Stimulated activated CD4-positive, alpha-beta T cell treated with anti-CD3 and anti-CD28 coated beads, TNF-alpha, amount 100 ng/mL, for 24 hours (primary cell): ENCODE measurements around the gene CRLF1.

Source experiments
- DNase-seq, 3 experiments: peaks; one replicate each; pipeline ENCODE4 v3.0.0-alpha.2; 2020; ENCODE audit warnings: low read depth in 3 of 3

Gene CRLF1

GRCh38 chr19:18606281-18607225, at the start of gene CRLF1:
TSS of gene CRLF1 (minus strand) at chr19:18606799. CDS start at chr19:18606656, 143 bp downstream.
- no peak for DNase-seq

- no peak for DNase-seq
These were observed 48.7 kb upstream of the CRLF1 start for GRCh38 chr19:18655173-18655844.

GRCh38 chr19:18654469-18654868, 47.9 kb upstream of the CRLF1 start:
- no peak for DNase-seq

GRCh38 chr19:18653853-18654252, 47.3 kb upstream of the CRLF1 start:
- no peak for DNase-seq

GRCh38 chr19:18651733-18652132, 45.1 kb upstream of the CRLF1 start:
- DNase-seq = no peak

GRCh38 chr19:18651300-18651699, 44.7 kb upstream of the CRLF1 start:
- DNase-seq = no peak

GRCh38 chr19:18650468-18651041, 44.0 kb upstream of the CRLF1 start:
- DNase-seq = no peak

- no peak for DNase-seq
These were observed 43.4 kb upstream of the CRLF1 start for GRCh38 chr19:18650021-18650390.

- no peak for DNase-seq
These were observed 42.9 kb upstream of the CRLF1 start for GRCh38 chr19:18649371-18650020.

GRCh38 chr19:18648973-18649315, 42.3 kb upstream of the CRLF1 start:
- no peak for DNase-seq

- no peak for DNase-seq
These were observed 41.2 kb upstream of the CRLF1 start for GRCh38 chr19:18647807-18648206.

GRCh38 chr19:18647371-18647767, 40.8 kb upstream of the CRLF1 start:
- no peak for DNase-seq

- no peak for DNase-seq
These were observed 40.2 kb upstream of the CRLF1 start for GRCh38 chr19:18646535-18647370.

- no peak for DNase-seq
These were observed 38.5 kb upstream of the CRLF1 start for GRCh38 chr19:18645035-18645511.

GRCh38 chr19:18644196-18645034, 37.8 kb upstream of the CRLF1 start:
- no peak for DNase-seq

- no peak for DNase-seq
These were observed 33.2 kb upstream of the CRLF1 start for GRCh38 chr19:18639706-18640243.

GRCh38 chr19:18637673-18638630, 31.4 kb upstream of the CRLF1 start:
- no peak for DNase-seq

GRCh38 chr19:18636969-18637629, 30.5 kb upstream of the CRLF1 start, which contains the start of gene KLHL26:
TSS of gene KLHL26 (plus strand) at chr19:18637028. CDS start at chr19:18637055, 27 bp downstream.
- DNase-seq = no peak
